HG02571 (cell line): ENCODE results near the gene CTNNA2.

ENCODE experiments used
- ATAC-seq: cut with Tn5 transposase; IDR thresholded peaks from one replicate; pipeline ENCODE4 v1.9.1; 2021; ENCODE audit warnings: mild to moderate bottlenecking, moderate library complexity; ENCODE audit not compliant: unreplicated experiment

The CTNNA2 gene

GRCh38 chr2:80252294-80252986 is 739.6 kb downstream of the CTNNA2 start:
- no peak for ATAC-seq

- ATAC-seq, result no peak
Measured at GRCh38 chr2:80255918-80256781, 743.3 kb downstream of the CTNNA2 start.

- ATAC-seq, result no peak
Measured at GRCh38 chr2:80256782-80257167, 743.9 kb downstream of the CTNNA2 start.

GRCh38 chr2:80257450-80257849 is 744.6 kb downstream of the CTNNA2 start:
- ATAC-seq, result no peak

- ATAC-seq, result no peak
Measured at GRCh38 chr2:80258341-80258740, 745.5 kb downstream of the CTNNA2 start.

GRCh38 chr2:80258793-80259192 is 745.9 kb downstream of the CTNNA2 start:
- no peak for ATAC-seq

- ATAC-seq, result no peak
Measured at GRCh38 chr2:80259292-80259691, 746.4 kb downstream of the CTNNA2 start.

GRCh38 chr2:80266231-80266630 is 753.4 kb downstream of the CTNNA2 start:
- no peak for ATAC-seq

- no peak for ATAC-seq
Measured at GRCh38 chr2:80269806-80270205, 757.0 kb downstream of the CTNNA2 start.

- ATAC-seq, result no peak
Measured at GRCh38 chr2:80280598-80280997, 767.7 kb downstream of the CTNNA2 start.

GRCh38 chr2:80281049-80281448 is 768.2 kb downstream of the CTNNA2 start:
- ATAC-seq, result no peak

- ATAC-seq, result no peak
Measured at GRCh38 chr2:80288576-80288975, 775.7 kb downstream of the CTNNA2 start.

- no peak for ATAC-seq
Measured at GRCh38 chr2:80291656-80292055, 778.8 kb downstream of the CTNNA2 start.

GRCh38 chr2:80292474-80292873 is 779.6 kb downstream of the CTNNA2 start:
- no peak for ATAC-seq

- ATAC-seq, result no peak
Measured at GRCh38 chr2:80293039-80293438, 780.2 kb downstream of the CTNNA2 start.

- ATAC-seq, result no peak
Measured at GRCh38 chr2:80298954-80299353, 786.1 kb downstream of the CTNNA2 start.

- no peak for ATAC-seq
Measured at GRCh38 chr2:80299661-80300060, 786.8 kb downstream of the CTNNA2 start.

- ATAC-seq, result no peak
Measured at GRCh38 chr2:80300346-80300745, 787.5 kb downstream of the CTNNA2 start.

- ATAC-seq, result no peak
Measured at GRCh38 chr2:80300954-80301353, 788.1 kb downstream of the CTNNA2 start.

GRCh38 chr2:80302001-80302313 is 789.1 kb downstream of the CTNNA2 start:
- no peak for ATAC-seq

GRCh38 chr2:80302314-80303005 is 789.6 kb downstream of the CTNNA2 start:
- no peak for ATAC-seq
